GM19238 (cell line): ENCODE results near the gene SLC36A3.
A peak's percentile ranks its signal among the peaks of the same experiment; 100 is the strongest.

Experiments used
- DNase-seq: peaks from one replicate; pipeline ENCODE4 v3.0.0; 2011; ENCODE audit warnings: low spot score; ENCODE audit not compliant: insufficient read length

The SLC36A3 gene

DNA sequence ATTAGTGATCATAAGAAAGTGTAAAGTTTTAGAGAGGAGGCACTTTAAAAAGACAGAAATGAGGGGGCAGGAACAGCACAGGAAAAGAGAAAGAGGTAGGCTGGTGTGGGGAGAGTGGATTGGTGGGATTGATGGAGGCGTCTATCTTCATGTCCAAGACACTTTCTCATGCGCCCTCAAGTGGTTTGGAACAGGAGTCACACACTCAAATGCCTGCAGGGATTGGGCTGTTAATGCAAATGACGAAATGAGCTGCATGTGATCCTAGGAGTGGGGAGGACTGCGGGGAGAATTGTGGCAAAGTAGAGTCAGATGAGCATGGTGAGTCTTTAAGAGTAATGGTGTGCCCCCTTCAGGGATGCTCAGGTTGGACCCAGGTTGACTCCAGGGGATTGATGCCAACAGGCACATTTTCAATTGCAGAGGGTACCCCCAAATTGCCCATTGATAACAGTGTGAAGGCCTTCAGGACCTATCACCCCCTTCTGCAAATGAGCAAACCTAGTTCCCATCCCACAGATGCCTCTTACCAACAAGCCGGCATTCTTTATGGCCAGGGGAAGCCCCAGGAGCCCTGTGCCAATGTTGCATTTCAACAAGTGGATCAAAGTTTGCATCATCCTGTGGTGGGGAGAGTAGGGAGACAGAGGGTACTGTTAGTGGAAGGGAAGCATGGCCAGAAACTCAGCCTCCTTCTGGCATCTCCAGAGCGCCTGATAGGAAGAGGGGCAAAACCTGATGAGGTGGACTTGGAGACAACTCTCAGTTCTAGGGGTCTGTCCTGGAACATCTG is 5.3 kb downstream of the SLC36A3 start:
- DNase-seq: peak; percentile 38

DNA sequence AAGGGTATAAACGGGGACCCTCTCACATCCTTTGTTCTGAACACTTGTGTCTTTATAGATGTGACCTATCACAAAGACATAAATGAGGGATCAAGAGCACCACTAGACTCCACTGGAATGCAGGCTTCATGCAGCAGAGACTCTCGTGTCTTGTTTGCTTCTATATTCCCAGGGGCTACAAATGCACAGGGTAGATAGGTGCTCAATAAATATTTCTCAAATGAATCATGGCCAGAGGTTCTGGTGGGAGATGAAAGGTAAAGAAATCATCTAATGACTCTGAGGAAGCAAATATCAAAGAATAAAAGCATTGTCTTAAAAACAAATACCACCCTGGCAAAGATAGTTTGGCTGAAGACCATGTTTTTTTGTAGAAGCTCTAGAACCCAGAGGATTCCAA is 6.6 kb downstream of the SLC36A3 start:
- DNase-seq: no peak

DNA sequence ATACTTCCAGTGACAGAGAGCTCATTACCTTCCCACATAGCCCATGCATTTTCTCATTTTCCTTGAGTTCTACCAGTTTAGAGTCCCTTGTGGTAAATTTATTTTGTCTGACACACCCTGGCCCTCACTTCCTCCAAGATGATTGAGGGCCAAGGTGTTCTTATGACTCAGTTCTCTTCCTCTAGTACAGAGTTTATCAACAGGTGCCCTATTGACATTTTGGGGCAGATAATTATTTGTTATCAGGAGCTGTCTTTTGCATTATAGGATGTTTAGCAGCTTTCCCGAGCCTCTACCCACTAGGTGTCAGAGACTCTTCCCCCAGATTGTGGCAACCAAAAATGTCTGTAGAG is 7.1 kb downstream of the SLC36A3 start:
- no peak for DNase-seq

GRCh38 chr5:151295791-151296477 is 7.6 kb downstream of the SLC36A3 start:
- DNase-seq: no peak

DNA sequence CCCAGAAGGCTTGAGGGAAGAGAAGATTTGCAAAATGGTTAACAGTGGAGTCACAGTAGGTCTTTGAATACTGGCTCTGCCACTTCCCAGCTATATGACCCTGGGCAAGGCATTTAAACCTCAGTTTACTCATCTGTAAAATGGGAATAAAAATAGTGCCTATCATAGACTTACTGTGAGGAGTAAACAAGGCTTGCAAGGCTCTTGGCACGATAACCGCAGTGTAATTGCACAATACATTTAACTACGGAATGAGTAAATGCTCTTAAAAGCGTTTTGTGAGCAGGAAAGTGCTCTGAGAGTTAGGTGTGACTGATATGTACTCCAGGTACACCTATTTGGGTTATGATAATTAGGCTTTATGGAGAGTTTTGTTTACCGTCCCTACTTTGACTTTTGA is 8.4 kb downstream of the SLC36A3 start:
- DNase-seq: no peak

GRCh38 chr5:151293624-151294023 is 9.9 kb downstream of the SLC36A3 start:
- no peak for DNase-seq

- no peak for DNase-seq
Observed at GRCh38 chr5:151288180-151288579, 15.4 kb downstream of the SLC36A3 start.

DNA sequence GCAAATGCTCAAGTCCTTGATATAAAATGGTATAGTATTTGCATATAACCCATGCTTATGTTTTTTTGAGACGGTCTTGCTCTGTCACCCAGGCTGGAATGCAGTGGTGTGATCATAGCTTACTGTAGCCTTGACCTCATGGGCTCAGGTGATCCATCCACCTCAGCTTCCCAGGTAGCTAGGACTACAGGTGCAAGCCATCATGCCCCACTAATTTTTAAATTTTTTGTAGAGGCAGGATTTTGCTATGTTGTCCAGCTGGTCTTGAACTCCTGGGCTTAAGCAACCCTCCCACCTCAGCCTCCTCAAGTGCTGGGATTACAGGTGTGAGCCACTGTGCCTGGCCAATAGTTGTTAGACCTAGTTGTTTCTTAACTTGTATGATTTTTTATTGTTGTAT is 17.3 kb downstream of the SLC36A3 start:
- no peak for DNase-seq

DNA sequence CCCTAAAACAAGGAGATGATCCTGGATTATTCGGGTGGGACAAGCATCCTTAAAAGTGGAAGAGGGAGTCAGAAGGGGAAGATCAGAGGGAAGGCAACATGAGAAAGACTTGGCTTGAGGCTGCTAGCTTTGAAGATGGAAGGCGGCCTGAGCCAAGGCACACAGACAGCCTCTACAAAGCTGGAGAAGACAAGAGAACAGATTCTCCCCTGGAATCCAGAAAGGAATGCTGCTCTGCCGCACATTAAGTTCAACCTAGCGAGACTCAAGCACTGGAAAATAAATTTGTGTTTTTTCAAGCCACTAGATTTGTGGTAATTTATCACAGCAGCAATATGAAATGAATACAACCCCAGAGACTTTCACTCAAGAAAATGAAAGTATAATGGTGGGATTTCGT is 17.9 kb downstream of the SLC36A3 start:
- DNase-seq: no peak

DNA sequence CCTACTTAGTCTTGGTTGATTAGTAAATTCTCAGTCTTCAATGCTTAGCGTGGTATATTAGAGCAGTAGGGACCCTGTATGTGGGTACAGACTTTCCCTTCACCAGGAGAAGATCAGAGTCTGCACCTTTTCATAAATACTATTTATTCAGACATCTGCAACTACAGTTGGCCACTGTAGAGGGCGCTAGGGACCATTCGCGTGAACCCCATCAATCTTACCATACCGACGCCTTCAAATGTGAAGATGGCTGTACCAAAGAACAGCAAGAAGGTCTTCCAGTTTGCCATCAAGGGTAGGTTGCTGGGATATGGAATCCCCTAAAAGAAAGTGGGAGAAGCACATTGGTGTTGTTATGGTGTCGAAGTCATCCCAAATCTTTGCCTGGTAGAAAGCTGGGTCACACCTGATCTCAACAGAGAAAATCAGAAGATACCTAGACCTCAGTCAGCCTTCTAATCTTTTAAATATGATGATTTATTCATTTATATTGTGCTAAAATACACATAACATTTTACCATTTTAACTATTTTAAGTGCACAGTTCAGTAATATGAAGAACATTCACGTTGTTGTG is 19.1 kb downstream of the SLC36A3 start:
- no peak for DNase-seq

DNA sequence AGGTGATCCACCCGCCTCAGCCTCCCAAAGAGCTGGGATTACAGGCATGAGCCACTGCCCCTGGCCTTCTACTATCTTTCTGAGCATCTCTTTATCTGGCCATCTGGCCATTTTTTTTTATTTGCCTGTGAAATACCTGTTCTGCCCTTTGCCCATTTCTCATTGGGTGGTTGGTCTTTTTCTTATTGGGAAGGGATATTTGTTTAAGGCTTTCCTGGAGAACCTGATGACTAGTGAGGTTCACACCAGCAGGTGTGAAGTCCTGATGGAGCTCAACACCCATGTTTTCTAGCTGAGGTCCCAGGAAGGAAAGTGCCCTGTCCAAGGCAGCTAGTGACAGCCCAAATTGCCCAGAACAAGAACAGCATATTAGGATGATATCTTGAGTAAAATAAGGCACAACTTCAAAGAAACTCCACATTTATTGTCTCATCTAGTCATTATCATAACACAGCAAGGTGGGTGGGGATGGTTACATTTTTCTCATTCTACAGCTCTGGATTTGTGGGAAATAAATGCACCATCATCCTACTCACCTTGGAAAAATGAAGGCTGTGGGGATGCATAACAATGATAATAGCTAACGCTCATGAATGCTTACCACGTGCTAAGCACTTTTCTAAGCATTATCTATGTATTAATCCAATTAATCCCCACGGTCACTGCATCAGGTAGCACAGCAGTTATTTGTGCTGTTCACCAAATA is 20.3 kb downstream of the SLC36A3 start:
- no peak for DNase-seq

DNA sequence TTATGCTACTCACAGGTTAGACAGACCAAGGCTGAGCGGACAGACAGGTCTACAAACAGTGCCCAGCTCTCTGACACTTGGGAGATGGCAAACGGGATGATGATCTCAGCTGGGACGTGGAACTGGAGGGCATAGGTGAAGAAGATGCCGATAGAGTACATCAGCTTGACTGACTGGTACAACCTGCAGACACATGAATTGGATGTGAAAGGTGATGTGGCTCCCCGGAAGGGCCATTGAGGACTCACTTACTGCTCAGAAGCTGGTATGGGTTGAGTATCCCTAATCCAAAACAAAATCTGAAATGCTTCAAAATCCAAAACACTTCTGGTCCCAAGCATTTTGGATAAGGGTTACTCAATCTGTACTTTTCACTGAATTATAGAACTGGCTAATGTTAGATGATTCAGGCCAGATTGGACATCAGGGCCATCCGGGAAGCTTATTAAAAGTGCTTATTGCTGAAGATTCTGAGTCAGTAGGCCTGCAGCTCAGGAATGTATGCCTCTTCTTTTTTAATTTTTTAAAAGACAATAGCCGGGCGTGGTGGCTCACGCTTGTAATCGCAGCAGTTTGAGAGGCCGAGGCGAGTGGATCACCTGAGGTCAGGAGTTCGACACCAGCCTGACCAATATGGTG is 22.4 kb downstream of the SLC36A3 start:
- no peak for DNase-seq

GRCh38 chr5:151280443-151280842 is 23.1 kb downstream of the SLC36A3 start:
- no peak for DNase-seq

- DNase-seq: no peak
Observed at GRCh38 chr5:151278845-151279244, 24.7 kb downstream of the SLC36A3 start.

GRCh38 chr5:151275803-151276202 is 27.8 kb downstream of the SLC36A3 start:
- DNase-seq: no peak

GRCh38 chr5:151274666-151275065 is 28.9 kb downstream of the SLC36A3 start:
- no peak for DNase-seq

- DNase-seq: no peak
Observed at GRCh38 chr5:151271336-151271735, 32.2 kb downstream of the SLC36A3 start.

- peak; percentile 30 for DNase-seq
Observed at GRCh38 chr5:151270599-151270998, 33.0 kb downstream of the SLC36A3 start.

GRCh38 chr5:151267491-151268260 is 35.9 kb downstream of the SLC36A3 start:
- no peak for DNase-seq

DNA sequence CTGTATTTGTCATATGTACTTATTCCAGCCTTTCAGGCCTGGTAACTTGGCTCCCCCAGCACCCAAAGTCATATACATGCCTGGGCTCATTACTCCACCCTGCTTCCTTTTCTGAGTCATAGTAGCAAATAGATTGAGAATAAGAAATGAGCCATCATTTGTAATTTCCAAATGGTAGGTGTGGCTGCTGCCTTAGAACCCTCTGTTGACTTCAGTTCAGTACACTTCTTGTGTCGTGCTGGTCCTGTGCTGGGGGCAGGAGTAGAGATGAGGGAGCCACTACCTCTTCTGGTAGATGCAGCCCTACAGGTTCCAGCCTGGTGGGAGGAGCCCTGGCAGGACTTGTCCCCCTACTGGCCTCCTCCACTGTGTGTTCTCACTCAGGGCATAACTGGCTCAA is 39.5 kb downstream of the SLC36A3 start:
- DNase-seq: no peak

- no peak for DNase-seq
Observed at GRCh38 chr5:151262532-151262931, 41.0 kb downstream of the SLC36A3 start.
